ENCODE data around the gene MRPL49. TPM values are rescaled to one million over a fixed set of nuclear protein-coding genes. Genes with fewer than 3 reads are reported as not detected.
A peak's percentile ranks its signal among the peaks of the same experiment; 100 is the strongest.

MRPL49 gene
- total RNA-seq, 1 experiment from 2014 or later, result 73.4 TPM

DNA sequence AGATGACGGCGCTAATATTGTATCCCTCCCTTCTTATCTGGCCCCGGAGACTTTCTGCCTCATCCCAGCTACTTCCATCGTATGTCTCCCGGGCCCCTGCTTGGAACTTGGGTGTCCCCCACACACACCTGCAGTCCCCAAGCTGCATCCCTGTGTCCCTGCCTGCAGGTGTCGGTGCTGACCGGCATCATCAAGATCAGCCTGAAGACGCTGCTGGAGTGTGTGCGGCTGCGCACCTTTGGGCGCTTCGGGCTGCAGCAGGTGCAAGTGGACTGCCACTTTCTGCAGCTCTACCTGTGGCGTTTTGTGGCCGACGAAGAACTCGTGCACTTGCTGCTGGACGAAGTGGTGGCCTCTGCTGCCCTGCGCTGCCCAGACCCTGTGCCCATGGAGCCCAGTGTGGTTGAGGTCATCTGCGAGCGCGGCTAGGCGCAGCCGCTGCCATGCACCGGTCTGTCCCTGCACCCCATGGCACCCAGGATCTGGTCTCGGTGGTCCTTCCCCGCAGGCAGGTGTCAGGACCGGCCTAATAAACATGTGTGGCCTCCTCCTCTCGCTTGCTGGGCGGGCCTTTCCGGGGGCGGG lies 10.9 kb upstream of the MRPL49 start:
- peak overlapping the region in 2 of 3 experiments; percentile 23 to 49; a peak in 3 of 7 replicates for H3K27ac Mint-ChIP-seq
- Histone ChIP-seq H3K4ac (ENCODE audit: low read depth, low read length) (no peak overlapping the region), H2BK15ac (ENCODE audit: low read depth, low read length) (no peak overlapping the region), H3K4me2 (ENCODE audit: insufficient read depth, insufficient read length, low read length) (peak overlapping the region; percentile 56), H3K56ac (ENCODE audit: insufficient read length, low read depth, low read length) (no peak overlapping the region), H4K8ac (replicated peaks; ENCODE audit: insufficient read length, low read depth, low read length) (no peak overlapping the region), H2BK12ac (ENCODE audit: insufficient read length, low read depth, low read length) (no peak overlapping the region), H3K9ac (ENCODE audit: extremely low read depth, insufficient read length, low read length) (no peak overlapping the region), H3K79me2 (ENCODE audit: insufficient read depth, low read length) (no peaks in the 10 kb centered on the region), H3K23me2 (ENCODE audit: insufficient read length, low read depth, low read length, poor library complexity, severe bottlenecking) (peaks cover 13% of the 10 kb centered on the region), H3K18ac (ENCODE audit: insufficient read length, low read depth, low read length) (no peak overlapping the region), H4K91ac (ENCODE audit: insufficient read length, low read depth, low read length) (no peak overlapping the region), H2BK5ac (ENCODE audit: insufficient read length, low read length) (no peak overlapping the region), H3K27ac (ENCODE audit: insufficient read length, low read depth, low read length) (no peak overlapping the region), H3T11ph (ENCODE audit: low read length) (no peak overlapping the region), H3K23ac (ENCODE audit: insufficient read length, low read depth, low read length) (no peak overlapping the region), H3K79me1 (ENCODE audit: insufficient read depth, low read depth, low read length, poor library complexity, severe bottlenecking) (no peaks in the 10 kb centered on the region), H2AFZ (ENCODE audit: low read length) (no peak overlapping the region), H3K27me3 (ENCODE audit: insufficient read depth, low read length) (no peaks in the 10 kb centered on the region), H3K4me1 (ENCODE audit: insufficient read depth, low read length) (no peaks in the 10 kb centered on the region), H3K14ac (ENCODE audit: insufficient read depth, low read length) (no peak overlapping the region; the same call in 1 of the 2 replicates), H4K20me1 (ENCODE audit: control insufficient read depth, insufficient read depth, insufficient read length) (no peaks in the 10 kb centered on the region), H2AK5ac (ENCODE audit: insufficient read length, low read length) (no peak overlapping the region), H2BK120ac (ENCODE audit: low read depth, low read length, poor library complexity, severe bottlenecking) (no peak overlapping the region), H4K5ac (ENCODE audit: insufficient read length, low read depth, low read length) (no peak overlapping the region), H3K9me3 (ENCODE audit: control insufficient read depth, low read depth, low read length) (no peaks in the 10 kb centered on the region), H2BK20ac (ENCODE audit: low read depth, low read length, poor library complexity, severe bottlenecking) (no peak overlapping the region)
- WGBS (ENCODE audit: extremely low coverage, insufficient read length, low lambda C conversion rate), result no CpG with 5 or more reads among the region's 31 CpGs
- peaks cover 15 to 19% of the 10 kb centered on the region in 2 experiments for H3K4me1 Mint-ChIP-seq
- H3K36me3 Mint-ChIP-seq (ENCODE audit: insufficient read depth in 1 of 3, low read depth in 3 of 3), result peaks cover 2 to 28% (median 17%) of the 10 kb centered on the region in 3 experiments; a peak in 6 of 7 replicates
- peak overlapping the region; percentile 82 to 99 for H3K4me3 Mint-ChIP-seq
- DNase-seq, result no peak
- TF ChIP-seq, protein P1, sequence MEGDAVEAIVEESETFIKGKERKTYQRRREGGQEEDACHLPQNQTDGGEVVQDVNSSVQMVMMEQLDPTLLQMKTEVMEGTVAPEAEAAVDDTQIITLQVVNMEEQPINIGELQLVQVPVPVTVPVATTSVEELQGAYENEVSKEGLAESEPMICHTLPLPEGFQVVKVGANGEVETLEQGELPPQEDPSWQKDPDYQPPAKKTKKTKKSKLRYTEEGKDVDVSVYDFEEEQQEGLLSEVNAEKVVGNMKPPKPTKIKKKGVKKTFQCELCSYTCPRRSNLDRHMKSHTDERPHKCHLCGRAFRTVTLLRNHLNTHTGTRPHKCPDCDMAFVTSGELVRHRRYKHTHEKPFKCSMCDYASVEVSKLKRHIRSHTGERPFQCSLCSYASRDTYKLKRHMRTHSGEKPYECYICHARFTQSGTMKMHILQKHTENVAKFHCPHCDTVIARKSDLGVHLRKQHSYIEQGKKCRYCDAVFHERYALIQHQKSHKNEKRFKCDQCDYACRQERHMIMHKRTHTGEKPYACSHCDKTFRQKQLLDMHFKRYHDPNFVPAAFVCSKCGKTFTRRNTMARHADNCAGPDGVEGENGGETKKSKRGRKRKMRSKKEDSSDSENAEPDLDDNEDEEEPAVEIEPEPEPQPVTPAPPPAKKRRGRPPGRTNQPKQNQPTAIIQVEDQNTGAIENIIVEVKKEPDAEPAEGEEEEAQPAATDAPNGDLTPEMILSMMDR (conservative IDR thresholded peaks at IDR 0.05), result no peak
- H3K27me3 Mint-ChIP-seq (ENCODE audit: low read depth), result no peaks in the 10 kb centered on the region
- no peaks in the 10 kb centered on the region for H3K9me3 Mint-ChIP-seq
